ENCODE measurements around the gene GPD1.

GPD1 gene

GRCh38 chr12:50102646-50103309, 1.0 kb upstream of the GPD1 start:
- DNase-seq, result no peak

GRCh38 chr12:50103351-50103750, 457 bp upstream of the GPD1 start:
- no peak for DNase-seq

GRCh38 chr12:50104417-50105366, 884 bp downstream of the GPD1 start:
- no peak for DNase-seq

- DNase-seq, result no peak
These were observed 2.2 kb downstream of the GPD1 start for GRCh38 chr12:50105913-50106450.

GRCh38 chr12:50106907-50107306, 3.1 kb downstream of the GPD1 start:
- no peak for DNase-seq

- no peak for DNase-seq
These were observed 3.8 kb downstream of the GPD1 start for GRCh38 chr12:50107416-50108268.

GRCh38 chr12:50109319-50109718, 5.5 kb downstream of the GPD1 start:
- no peak for DNase-seq

GRCh38 chr12:50110127-50110761, 6.4 kb downstream of the GPD1 start:
- no peak for DNase-seq

- DNase-seq, result no peak
These were observed 7.0 kb downstream of the GPD1 start for GRCh38 chr12:50110762-50111351.

- DNase-seq, result no peak
These were observed 7.5 kb downstream of the GPD1 start for GRCh38 chr12:50111395-50111692.

GRCh38 chr12:50111693-50112455, 8.1 kb downstream of the GPD1 start, which contains the start of gene COX14:
Gene COX14, plus strand, starts transcription at chr12:50112236. Its CDS starts 7,808 bp downstream, at chr12:50120044.
- peak; percentile 98 for DNase-seq

- no peak for DNase-seq
These were observed 8.8 kb downstream of the GPD1 start for GRCh38 chr12:50112456-50113218.

GRCh38 chr12:50117057-50117622, 13.3 kb downstream of the GPD1 start:
- DNase-seq, result no peak

GRCh38 chr12:50119387-50119786, 15.6 kb downstream of the GPD1 start:
- no peak for DNase-seq

GRCh38 chr12:50120521-50120920, 16.7 kb downstream of the GPD1 start:
- DNase-seq, result no peak

- no peak for DNase-seq
These were observed 17.1 kb downstream of the GPD1 start for GRCh38 chr12:50120953-50121352.

GRCh38 chr12:50121641-50122040, 17.8 kb downstream of the GPD1 start:
- DNase-seq, result no peak

- DNase-seq, result no peak
These were observed 19.4 kb downstream of the GPD1 start for GRCh38 chr12:50123203-50123602.

- no peak for DNase-seq
These were observed 23.7 kb downstream of the GPD1 start for GRCh38 chr12:50127546-50127945.

- no peak for DNase-seq
These were observed 25.5 kb downstream of the GPD1 start for GRCh38 chr12:50129290-50129689.
